ENCODE measurements around the gene GAS1. TPM values are rescaled to one million over a fixed set of nuclear protein-coding genes. Genes with fewer than 3 reads are reported as not detected.

GAS1 gene
- total RNA-seq, 1 experiment from 2014 or later = 0.07 TPM

DNA sequence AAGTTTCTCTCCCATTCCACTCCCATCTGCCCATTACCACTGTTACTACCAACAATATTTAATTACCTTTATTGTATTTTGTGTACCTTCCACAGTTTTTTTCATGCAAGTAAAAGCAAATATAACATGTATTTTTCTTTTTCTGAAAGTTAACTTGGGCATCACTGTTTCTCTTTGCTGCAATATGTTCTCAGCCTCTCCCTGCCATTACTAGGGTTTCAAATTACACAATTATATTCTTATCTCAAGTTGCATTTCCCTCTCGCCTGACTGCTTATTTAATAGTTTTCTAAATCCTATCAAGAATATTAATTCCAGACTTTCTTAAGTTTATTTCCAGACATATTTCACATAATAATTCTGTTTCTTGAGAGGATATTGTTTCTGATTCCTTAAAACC, 46.9 kb upstream of the GAS1 start (continued):
- TF ChIP-seq ELF1 (IDR thresholded peaks at IDR 0.05; ENCODE audit: borderline replicate concordance, low read depth) = no peak

DNA sequence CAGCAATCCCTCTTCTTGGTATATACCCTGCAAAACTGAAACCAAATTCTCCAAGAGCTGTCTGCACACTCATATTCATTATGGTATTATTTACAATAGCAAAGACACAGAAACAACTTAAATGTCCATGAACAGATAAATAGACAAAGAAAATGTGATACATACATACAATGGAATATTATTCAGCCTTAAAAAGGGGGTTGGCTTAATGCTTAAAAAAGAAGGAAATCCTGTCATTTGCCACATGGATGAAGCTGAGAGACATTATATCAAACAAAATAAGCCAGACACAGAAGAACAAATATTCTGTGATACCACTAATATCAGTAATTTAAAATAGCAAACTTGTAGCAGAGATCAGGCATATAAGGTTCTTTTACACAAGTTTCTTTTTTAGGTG, 46.5 kb upstream of the GAS1 start:
- intact Hi-C loops (cut with micrococcal nuclease) = no loop called here
- no TSS peak for BruUV-seq (replicated peaks)
- no peak for DNase-seq (ENCODE audit: low read depth, low spot score)

More for the DNA sequence above, 46.5 kb upstream of the GAS1 start:
- ChIA-PET RAD21 (ENCODE audit: low non-redundant PET in 1 of 2, low total read pairs in 2 of 2, uncharacterized antibody in 2 of 2, unreplicated experiment in 2 of 2) (no interaction called here), POLR2A (no interaction called here), CTCF (no interaction called here)
- Histone ChIP-seq H3K9ac (ENCODE audit: low read length) (no peak overlapping the region), H2AFZ (ENCODE audit: low read depth, low read length, poor library complexity, severe bottlenecking) (no peak overlapping the region), H3K9me2 (ENCODE audit: insufficient read depth) (no peaks in the 10 kb centered on the region), H3K27me3 (ENCODE audit: insufficient read depth, low read length) (peaks cover 8% of the 10 kb centered on the region), H3K36me3 (ENCODE audit: control insufficient read depth in 1 of 2, insufficient read depth in 2 of 2, low read length in 2 of 2) (no peaks in the 10 kb centered on the region), H3K4me3 (replicated peaks in 1 of 2; ENCODE audit: low read depth in 1 of 2, low read length in 2 of 2) (no peak overlapping the region), H3K9me3 (ENCODE audit: control insufficient read depth in 1 of 2, insufficient read depth in 1 of 2, low read depth in 1 of 2, low read length in 2 of 2) (no peaks in the 10 kb centered on the region), H3K27ac (ENCODE audit: low read depth, low read length) (no peak overlapping the region), H3K79me2 (ENCODE audit: insufficient read depth, low read length) (no peaks in the 10 kb centered on the region), H4K20me1 (ENCODE audit: insufficient read depth) (no peaks in the 10 kb centered on the region), H3K4me2 (ENCODE audit: low read length) (no peak overlapping the region), H3K4me1 (ENCODE audit: control insufficient read depth in 1 of 2, insufficient read depth in 2 of 2, low read length in 2 of 2) (no peaks in the 10 kb centered on the region)
- no peak for ATAC-seq
- TF ChIP-seq JUND (IDR thresholded peaks at IDR 0.05) (no peak), FOSL1 (IDR thresholded peaks at IDR 0.05; ENCODE audit: low read depth) (no peak), RAD21 (IDR thresholded peaks at IDR 0.05; ENCODE audit: low read depth) (no peak), POLR2A (IDR thresholded peaks at IDR 0.05; ENCODE audit: borderline replicate concordance, extremely low read depth, insufficient read depth, insufficient read length) (no peak), CBX3 (IDR thresholded peaks at IDR 0.05; ENCODE audit: low read depth) (no peak), YY1 (IDR thresholded peaks at IDR 0.05; ENCODE audit: extremely low read depth, insufficient replicate concordance, low read depth, low read length) (no peak), CEBPB (IDR thresholded peaks at IDR 0.05; ENCODE audit: low read depth) (no peak), POLR2AphosphoS5 (IDR thresholded peaks at IDR 0.05; ENCODE audit: low read depth, low read length) (no peak), EZH2 (IDR thresholded peaks at IDR 0.05) (no peak), EGR1 (IDR thresholded peaks at IDR 0.05; ENCODE audit: low read depth) (no peak), SP1 (IDR thresholded peaks at IDR 0.05; ENCODE audit: low read depth) (no peak), ELF1 (IDR thresholded peaks at IDR 0.05; ENCODE audit: borderline replicate concordance, low read depth) (no peak)
- TF ChIP-seq, protein P1, sequence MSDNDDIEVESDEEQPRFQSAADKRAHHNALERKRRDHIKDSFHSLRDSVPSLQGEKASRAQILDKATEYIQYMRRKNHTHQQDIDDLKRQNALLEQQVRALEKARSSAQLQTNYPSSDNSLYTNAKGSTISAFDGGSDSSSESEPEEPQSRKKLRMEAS (IDR thresholded peaks at IDR 0.05) = no peak
- TF ChIP-seq, protein P2, sequence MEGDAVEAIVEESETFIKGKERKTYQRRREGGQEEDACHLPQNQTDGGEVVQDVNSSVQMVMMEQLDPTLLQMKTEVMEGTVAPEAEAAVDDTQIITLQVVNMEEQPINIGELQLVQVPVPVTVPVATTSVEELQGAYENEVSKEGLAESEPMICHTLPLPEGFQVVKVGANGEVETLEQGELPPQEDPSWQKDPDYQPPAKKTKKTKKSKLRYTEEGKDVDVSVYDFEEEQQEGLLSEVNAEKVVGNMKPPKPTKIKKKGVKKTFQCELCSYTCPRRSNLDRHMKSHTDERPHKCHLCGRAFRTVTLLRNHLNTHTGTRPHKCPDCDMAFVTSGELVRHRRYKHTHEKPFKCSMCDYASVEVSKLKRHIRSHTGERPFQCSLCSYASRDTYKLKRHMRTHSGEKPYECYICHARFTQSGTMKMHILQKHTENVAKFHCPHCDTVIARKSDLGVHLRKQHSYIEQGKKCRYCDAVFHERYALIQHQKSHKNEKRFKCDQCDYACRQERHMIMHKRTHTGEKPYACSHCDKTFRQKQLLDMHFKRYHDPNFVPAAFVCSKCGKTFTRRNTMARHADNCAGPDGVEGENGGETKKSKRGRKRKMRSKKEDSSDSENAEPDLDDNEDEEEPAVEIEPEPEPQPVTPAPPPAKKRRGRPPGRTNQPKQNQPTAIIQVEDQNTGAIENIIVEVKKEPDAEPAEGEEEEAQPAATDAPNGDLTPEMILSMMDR (IDR thresholded peaks at IDR 0.05 in 2 of 3, conservative IDR thresholded peaks at IDR 0.05 in 1 of 3; ENCODE audit: borderline replicate concordance in 1 of 3, insufficient read depth in 1 of 3, low read depth in 2 of 3, low read length in 2 of 3) = no peak
- TF ChIP-seq, protein P3, sequence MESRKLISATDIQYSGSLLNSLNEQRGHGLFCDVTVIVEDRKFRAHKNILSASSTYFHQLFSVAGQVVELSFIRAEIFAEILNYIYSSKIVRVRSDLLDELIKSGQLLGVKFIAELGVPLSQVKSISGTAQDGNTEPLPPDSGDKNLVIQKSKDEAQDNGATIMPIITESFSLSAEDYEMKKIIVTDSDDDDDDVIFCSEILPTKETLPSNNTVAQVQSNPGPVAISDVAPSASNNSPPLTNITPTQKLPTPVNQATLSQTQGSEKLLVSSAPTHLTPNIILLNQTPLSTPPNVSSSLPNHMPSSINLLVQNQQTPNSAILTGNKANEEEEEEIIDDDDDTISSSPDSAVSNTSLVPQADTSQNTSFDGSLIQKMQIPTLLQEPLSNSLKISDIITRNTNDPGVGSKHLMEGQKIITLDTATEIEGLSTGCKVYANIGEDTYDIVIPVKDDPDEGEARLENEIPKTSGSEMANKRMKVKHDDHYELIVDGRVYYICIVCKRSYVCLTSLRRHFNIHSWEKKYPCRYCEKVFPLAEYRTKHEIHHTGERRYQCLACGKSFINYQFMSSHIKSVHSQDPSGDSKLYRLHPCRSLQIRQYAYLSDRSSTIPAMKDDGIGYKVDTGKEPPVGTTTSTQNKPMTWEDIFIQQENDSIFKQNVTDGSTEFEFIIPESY (IDR thresholded peaks at IDR 0.05; ENCODE audit: extremely low read depth, insufficient replicate concordance, low read length) = no peak
- TF ChIP-seq, protein P4, sequence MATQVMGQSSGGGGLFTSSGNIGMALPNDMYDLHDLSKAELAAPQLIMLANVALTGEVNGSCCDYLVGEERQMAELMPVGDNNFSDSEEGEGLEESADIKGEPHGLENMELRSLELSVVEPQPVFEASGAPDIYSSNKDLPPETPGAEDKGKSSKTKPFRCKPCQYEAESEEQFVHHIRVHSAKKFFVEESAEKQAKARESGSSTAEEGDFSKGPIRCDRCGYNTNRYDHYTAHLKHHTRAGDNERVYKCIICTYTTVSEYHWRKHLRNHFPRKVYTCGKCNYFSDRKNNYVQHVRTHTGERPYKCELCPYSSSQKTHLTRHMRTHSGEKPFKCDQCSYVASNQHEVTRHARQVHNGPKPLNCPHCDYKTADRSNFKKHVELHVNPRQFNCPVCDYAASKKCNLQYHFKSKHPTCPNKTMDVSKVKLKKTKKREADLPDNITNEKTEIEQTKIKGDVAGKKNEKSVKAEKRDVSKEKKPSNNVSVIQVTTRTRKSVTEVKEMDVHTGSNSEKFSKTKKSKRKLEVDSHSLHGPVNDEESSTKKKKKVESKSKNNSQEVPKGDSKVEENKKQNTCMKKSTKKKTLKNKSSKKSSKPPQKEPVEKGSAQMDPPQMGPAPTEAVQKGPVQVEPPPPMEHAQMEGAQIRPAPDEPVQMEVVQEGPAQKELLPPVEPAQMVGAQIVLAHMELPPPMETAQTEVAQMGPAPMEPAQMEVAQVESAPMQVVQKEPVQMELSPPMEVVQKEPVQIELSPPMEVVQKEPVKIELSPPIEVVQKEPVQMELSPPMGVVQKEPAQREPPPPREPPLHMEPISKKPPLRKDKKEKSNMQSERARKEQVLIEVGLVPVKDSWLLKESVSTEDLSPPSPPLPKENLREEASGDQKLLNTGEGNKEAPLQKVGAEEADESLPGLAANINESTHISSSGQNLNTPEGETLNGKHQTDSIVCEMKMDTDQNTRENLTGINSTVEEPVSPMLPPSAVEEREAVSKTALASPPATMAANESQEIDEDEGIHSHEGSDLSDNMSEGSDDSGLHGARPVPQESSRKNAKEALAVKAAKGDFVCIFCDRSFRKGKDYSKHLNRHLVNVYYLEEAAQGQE (IDR thresholded peaks at IDR 0.05; ENCODE audit: low read depth) = no peak

Measured in HCT116 (cell line).